Posterior cingulate gyrus (tissue), 11 donors: ENCODE results near the gene PPP4R3B.
"Not testable (repeated sequence)": the region's sequence is repeated elsewhere in the genome, so short reads cannot be mapped to it uniquely, and the experiment has no call there.

Experiments used
- DNase-seq, 10 donors: peaks; one replicate each; pipeline versions ENCODE4 v3.0.0 to v3.0.0-alpha.2; 2020 to 2021; ENCODE audit warnings: mixed read lengths in 3 of 10
- intact Hi-C: fragments of 100-400 bp; cut with DNase I; formaldehyde crosslinking; loops from one replicate; pipeline ENCODE4 v1.15.1; 2023

The PPP4R3B gene

DNA sequence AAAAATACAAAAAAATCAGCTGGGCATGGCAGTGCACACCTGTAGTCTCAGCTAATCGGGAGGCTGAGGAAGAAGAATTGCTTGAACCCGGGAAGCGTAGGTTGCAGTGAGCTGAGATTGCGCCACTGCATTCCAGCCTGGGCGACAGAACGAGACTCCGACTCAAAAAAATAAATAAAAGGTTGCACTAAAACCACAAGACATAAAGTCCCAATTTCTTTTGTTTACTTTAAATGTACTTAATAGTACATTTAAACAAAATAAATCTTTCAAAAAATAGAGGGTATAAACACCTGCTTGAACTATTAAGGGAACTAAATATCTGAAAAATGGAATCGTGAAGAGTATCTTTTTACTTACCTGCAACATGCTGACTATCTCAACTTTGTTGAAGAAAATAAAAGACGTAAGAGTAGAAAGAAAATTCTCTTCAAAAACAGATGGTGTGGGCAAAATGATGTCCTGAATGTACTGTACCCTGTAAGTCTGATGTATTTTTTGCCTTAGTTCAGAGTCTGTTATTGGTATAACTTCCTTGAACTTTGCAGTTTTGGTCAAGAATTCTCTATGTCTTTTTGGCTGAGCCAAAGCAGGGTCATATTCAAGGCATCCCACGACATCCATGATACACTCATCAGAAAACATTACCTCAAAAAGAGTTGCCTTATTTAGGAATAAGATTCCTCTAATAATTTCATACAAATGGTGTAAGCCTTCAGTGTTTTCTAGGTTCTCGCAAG, 19.2 kb downstream of the PPP4R3B start:
- intact Hi-C loops: no loop called here
- no peak for DNase-seq

DNA sequence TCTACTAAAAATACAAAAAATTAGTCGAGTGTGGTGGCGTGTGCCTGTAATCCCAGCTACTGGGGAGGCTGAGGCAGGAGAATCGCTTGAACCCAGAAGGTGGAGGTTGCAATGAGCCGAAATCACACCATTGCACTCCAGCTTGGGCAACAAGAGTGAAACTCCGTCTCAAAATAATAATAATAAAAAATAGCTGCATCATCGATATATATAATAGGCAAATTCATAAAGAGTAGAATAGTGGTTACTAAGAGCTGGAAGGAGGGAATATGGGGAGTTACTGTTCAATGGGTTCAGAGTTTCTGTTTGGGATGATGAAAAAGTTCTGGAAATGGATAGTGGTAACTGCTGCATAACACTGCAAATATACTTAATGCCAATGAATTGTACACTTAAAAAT, 20.6 kb downstream of the PPP4R3B start:
- intact Hi-C loops, DNase-seq: not testable (repeated sequence)

DNA sequence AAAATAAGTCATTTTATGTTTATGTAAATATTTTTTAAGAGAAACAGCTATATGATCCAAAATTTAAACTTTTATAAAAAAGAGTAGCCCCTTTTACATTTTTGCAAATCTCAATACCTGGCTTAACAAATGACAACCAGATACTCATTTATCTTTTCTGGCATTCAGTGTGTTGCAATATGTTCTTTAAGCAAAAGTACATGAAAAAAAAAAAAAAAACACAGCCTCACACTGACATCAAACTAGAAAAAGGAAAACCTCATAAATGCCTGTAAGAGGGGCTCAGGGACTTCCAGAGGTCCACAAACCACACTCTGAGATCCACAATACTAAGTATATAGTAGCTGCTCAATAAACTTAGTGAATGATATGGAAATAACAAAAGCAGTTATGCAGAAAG, 21.9 kb downstream of the PPP4R3B start:
- intact Hi-C loops: no loop called here
- DNase-seq: no peak

DNA sequence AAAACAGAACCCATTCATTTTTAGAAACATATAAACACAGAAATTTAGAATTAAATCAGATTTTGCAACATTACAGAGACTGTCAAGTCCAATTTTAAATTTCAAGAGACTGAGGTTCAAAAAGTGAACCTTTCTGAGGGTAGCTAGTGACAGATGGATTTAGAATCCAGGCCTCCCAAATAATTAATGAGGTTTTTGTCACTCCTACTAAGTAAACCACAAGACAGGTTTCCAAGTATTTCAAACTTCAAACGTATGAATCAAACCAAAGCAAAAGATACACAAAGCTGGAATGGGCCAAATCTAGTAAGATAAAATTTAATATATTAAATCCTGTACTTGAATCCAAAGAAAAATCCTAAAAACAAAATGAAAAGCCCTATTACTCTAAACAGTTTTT, 25.3 kb downstream of the PPP4R3B start:
- intact Hi-C loops: no loop called here
- no peak for DNase-seq

DNA sequence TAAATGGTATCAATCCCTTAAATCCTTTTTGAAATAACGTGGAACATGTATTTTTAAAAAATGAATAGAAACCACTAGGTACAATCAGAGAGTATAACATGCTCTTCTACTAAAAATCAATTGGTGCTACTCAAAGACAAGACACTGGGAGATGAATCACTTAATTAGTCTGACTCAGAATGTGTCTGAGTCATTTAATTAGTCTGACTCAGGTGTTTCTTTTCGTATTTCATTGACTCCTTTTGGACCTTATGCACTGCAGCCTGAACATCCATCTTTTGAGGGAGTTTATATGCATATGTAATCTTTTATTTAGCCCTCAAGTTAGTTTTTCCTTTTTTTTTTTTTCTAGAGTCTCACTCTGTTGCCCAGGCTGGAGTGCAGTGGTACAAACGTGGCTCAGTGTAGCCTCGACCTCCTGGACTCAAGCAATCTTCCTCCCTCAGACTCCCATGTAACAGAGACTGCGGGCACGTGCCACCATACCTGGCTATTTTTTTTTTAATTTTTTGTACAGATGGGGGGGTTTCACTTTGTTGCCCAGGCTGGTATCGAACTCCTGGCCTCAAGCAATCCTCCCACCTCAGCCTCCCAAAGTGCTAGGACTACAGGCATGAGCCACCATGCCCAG, 26.5 kb downstream of the PPP4R3B start:
- intact Hi-C loops: no loop called here
- DNase-seq: no peak

DNA sequence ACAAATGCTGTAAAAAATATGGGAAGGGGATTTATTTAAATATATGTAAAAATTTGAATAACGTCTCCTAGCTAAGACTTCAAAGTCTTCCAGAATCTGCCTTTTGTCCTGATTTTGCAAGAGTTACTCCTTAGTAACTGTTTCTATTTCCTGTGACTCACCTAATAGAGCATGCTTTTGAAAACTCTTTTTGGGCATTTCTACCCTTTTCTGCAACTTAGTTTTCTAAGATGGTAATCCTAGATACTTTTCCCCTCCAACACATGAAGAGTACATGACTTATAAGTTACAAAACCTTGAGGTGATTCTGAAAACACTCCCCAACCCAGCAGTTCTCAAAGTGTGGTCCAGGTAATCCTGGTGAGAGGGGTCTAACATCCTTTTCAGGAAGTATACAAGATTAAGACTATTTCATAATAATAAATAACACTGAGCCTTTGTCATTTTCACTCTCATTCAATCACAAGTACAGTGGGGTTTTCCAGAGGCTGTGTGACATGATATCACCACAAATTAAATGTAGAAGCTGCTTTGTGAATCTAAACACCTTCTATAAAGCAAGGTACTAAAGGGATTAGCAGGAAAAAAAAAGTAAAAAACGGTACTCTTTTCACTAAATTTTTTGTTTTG, 31.9 kb downstream of the PPP4R3B start:
- intact Hi-C loops: no loop called here
- DNase-seq: no peak

DNA sequence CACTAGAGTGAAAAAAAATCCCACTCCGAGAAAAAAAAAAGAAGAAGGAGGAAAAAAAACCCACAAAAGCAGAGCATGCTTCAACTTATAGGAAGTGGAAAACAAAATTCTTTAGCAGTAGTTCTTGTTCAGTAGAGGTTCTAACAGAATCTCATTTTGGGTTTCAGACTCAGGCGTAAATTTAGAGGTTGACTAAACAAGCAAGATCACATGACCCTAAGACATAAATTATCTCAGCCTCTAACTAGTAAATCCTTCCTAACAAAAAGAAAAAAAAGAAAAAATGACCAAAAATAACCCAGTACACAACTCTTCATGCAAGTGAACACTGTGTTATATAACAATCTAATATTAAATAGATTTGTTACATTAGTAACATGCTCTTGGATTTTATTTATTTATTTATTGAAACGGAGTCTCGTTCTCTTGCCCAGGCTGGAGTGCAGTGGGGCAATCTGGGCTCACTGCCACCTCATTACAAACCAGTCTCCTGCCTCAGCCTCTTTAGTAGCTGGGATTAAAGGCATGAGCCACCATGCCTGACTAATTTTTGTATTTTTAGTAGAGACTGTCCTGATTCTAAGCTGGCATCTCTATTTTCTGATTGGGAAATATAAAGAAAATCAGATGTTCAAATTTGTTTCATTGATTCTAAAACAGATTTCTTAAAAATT, 35.4 kb downstream of the PPP4R3B start:
- intact Hi-C loops: no loop called here

DNA sequence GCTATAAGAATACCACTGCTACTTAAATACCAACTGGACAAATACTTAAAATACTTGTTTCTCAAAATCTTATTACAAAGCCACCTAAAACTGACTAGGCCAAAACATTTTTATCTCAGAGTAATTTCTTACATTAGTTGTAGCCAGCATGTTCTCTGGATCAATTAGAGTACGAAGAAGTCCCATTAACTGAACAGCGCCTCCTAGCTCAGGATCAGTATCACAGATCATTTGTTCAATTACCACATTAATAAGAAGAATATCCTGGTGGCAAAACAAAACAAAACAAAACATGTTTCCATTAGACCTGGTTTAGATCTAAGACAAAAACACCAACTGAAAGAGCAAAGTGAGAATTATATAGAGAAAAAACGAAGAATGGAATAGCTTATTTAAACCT, 36.0 kb downstream of the PPP4R3B start:
- DNase-seq: no peak
- intact Hi-C loops: no loop called here

More for the DNA sequence above, 35.4 kb downstream of the PPP4R3B start:
- no peak for DNase-seq

DNA sequence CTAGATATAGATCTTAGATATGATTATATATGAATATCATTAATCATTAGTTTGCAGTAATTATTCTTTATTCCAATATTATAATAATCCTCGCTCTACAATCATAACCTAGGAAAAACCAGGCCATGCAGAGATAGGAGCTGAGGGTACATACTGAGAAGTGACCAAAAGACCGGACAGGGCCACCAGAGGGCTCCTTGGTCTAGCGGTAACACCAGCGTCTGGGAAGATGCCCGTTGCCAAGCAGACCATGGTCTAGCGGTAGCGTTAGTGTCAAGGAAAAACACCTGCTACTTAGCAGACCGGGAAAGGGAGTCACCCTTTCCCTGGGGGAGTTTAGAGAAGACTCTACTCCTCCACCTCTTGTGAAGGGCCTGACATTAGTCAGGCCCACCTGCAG, 48.4 kb downstream of the PPP4R3B start:
- peak in 1 of 10 donors; percentile 71 for DNase-seq

DNA sequence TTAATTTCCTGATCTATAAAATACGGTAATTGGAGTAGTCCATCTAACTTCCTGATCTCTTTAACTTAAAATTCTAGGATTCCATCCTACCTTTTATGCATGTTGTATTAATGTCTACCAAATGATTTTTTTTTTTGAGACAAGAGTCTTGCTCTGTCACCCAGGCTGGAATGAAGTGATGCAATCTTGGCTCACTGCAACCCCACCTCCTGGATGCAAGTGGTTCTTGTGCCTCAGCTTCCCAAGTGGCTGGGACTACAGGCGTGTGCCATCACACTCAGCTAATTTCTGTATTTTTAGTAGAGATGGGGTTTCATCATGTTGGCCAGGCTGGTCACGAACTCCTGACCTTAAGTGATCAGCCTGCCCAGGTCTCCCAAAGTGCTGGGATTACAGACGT, 50.1 kb downstream of the PPP4R3B start:
- intact Hi-C loops: no loop called here
- DNase-seq: no peak

More for the DNA sequence above, 48.4 kb downstream of the PPP4R3B start:
- intact Hi-C loops: not testable (repeated sequence)

DNA sequence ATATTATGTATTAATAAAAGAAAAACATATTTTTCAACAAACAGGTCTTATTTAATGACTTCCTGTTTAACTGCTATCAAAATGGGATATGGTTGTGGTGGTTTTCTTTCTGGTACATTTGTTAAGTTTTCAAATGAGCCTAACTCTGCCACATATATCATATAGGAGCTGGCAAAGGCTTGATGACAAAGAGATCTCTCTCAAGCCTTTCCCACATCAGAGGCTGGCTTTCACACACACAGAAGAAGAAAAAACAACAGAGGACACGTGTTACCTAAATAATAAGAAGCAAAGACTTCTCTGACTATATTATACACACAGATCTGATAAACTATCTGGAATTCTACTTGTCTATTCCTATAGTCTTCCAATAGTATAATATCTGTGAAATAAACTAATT, 51.8 kb downstream of the PPP4R3B start:
- intact Hi-C loops: no loop called here
- DNase-seq: no peak

DNA sequence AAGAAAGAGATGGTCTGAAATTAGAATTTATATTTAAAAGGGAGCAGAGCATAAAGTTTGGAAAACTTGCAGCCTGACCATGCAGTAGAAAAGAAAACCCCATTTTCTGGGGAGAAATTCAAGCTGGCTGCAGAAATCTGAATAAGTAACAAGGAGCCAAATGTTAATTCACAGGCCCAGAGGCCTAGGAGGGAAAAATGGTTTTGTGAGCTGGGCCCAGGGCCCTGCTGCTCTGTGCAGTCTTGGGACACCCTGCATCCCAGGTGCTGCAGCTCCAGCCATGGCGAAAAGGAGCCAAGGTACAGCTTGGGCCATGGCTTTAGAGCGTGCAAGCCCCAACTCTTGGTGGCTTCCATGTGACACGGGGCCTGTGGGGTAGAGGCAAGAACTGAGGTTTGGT, 56.6 kb downstream of the PPP4R3B start:
- intact Hi-C loops: no loop called here
- no peak for DNase-seq

DNA sequence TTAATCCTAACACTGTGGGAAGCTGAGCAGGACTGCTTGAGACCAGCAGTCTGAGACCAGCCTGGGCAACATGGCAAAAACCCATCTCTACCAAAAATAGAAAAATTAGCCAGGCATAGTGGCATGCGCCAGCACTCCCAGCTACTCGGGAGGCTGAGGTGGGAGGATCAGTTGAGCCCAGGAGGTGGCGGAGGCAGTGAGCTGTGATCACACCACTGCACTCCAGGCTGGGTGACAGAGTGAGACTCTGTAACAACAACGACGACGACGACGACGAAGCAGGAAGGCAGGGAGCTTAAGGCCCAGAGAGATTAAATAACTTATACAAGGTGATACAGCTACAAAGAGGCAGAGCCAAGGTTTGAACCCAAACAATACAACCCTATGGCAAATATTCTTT, 60.6 kb downstream of the PPP4R3B start:
- peak in 2 of 10 donors; percentile 31 to 82 for DNase-seq
- intact Hi-C loops: no loop called here

DNA sequence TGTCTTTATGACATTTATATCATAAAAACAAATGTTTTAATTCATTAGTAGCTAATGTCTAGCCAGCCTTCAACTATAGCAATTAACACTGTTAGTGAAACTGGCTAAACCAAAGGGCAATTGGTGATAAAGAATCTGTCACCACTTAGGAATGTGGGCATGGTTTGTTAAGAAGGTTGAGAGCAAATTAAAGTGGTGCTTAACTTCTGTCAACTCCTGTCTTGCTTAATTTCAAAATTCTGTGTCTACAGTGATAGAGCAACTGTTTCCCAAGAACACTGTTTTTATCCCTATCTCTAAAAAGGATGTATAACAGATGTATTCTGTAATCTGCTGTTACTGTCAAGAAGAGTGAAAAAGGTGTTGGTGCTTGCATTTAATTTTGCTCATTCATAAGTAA, 61.4 kb downstream of the PPP4R3B start:
- intact Hi-C loops: no loop called here
- DNase-seq: no peak

DNA sequence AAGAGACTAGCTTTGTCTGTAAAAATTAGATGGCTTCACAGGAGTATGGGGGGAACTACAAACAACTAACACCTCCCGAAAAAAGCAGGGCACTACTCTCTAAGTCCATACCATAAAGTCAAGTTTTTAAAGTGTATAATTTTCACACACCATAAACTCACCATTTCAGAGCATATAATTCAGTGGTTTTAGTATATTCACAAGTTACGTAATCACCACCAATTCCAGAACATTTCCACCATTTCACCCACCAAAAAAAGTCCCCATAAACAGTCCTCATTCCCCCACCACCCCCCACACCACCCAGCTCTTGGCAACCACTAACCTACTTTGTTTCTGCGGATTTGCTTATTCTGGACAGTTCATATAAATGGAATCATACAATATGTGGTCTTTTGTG, 64.1 kb downstream of the PPP4R3B start:
- DNase-seq: no peak
- intact Hi-C loops: no loop called here

DNA sequence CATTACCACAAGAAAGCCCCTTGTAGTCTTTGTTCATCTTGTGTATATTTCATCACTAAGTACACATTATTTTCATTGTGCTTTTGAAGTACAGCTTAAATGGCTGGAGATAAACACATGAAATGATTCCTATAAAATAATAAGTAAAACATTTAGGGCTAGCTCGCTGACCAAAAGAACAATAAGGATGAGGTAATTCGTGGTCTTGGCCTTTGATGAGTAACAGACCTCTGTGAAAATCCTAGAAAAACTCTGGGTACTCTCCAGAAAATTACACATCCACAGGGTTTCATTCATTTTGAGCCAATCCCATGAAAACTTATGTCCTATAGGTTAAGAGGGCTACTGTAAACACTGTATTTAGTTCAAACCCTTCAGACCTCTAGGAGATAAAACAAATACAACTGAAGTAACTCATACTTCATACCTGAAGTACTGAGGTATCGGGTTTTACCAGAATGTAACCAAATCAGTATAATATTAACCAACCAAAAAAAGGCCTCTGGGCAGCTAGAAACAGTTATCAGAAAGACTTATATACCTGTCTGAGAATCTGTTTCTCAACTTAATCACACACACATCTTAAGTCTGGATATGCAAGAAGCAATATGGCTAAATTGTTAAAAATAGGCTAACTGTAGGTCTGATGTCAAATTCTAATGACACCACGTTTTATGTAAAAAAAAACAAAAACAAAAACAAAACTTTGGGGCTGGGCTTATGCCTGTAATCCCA, 66.9 kb downstream of the PPP4R3B start:
- intact Hi-C loops: no loop called here
- DNase-seq: no peak

DNA sequence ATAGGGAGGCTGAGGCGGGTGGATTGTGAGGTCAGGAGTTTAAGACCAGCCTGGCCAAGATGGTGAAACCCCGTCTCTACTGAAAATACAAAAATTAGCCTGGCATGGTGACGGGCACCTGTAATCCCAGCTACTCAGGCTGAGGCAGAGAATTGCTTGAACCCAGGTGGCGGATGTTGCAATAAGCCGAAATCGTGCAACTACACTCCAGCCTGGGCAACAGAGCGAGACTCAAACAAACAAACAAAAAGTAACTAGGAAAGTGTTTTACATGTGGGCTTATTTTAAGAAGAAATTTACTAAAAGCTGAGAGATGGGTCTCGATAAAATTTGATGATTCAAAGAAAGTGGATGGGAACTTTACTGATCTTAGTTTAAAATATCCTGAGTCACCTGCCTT, 69.7 kb downstream of the PPP4R3B start:
- DNase-seq, intact Hi-C loops: not testable (repeated sequence)

DNA sequence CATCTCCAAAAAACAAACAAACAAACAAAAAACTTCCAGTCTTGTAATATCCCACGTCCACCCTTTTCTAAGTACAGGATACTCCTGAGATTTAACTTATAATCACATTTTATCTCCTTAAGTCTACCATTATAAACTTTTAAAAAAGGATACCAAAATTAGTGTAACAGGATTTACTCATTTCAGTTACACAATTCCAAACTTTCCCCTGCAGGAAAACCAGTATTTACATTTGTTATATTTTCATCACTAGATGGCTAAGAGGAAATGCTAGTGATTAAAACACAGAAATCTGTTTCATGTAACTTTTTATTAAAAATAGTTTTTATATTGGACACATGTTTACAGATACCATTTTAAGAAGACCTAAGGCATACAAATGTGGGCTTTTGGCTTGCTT, 70.4 kb downstream of the PPP4R3B start:
- intact Hi-C loops: no loop called here
- no peak for DNase-seq

DNA sequence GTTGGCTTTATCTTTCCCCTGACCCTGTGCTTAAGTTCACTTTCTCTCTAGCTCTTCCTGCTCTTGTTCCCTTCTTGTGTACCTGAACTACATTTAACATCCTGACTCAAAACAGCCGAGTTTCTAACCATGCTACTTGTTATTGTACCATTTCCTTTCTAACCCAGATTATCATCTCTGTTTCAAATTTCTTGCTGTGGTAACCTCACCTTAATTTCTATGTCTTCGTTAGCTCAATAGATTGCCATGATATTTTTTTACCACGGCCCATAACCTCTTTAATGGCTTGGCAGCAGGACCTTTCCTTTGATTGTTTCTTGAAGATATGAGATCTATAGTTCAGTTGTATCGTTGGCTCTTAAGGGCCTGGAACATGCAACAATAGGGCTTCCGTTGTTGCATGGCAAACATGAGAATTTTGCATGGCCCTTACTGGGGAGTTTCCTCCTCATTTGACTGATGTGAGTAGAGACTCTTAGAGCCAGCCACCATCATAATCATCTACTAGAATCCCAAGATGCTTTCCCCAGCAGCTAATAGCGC, 86.8 kb downstream of the PPP4R3B start:
- no peak for DNase-seq
- intact Hi-C loops: no loop called here

DNA sequence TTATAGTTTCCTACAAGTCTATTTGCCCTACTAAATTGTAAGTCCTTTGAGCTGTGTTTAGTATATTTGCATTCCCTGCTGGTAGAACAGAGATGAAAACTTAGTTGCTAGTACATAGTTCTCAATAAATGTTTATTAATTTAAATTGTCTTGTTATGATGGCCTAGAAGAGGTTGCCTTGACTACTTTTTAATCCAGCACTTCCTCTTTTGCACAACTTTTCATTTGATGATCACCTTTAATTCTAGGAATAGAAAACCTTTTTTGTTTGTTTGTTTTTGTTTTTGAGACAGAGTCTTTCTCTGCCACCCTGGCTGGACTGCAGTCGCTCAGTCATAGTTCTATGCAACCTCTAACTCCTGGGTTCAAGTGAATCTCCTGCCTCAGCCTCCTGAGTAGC, 91.2 kb downstream of the PPP4R3B start:
- DNase-seq: no peak
- intact Hi-C loops: no loop called here
